OCI-LY7 (cell line): Measurements from ENCODE around the gene OR8B12. TPM values are rescaled to one million over a fixed set of nuclear protein-coding genes. Genes with fewer than 3 reads are reported as not detected.

Experiments used
- BruUV-seq: library from RNA; stranded (reverse); fragments of 400-500 nt; replicated peaks from 2 replicates; lab custom pipeline; 2021; lab: Mats Ljungman, UMichigan
- CTCF ChIA-PET: fragments of 300-600 bp; sonication (Branson Sonifier 250); formaldehyde crosslinking; loops from one replicate; lab custom pipeline; 2022; ENCODE audit warnings: antibody characterized with exemption; ENCODE audit not compliant: unreplicated experiment; lab: Charles Lee
- POLR2A ChIA-PET: fragments of 300-600 bp; sonication (Branson Sonifier 250); formaldehyde crosslinking; loops from one replicate; lab custom pipeline; 2022; ENCODE audit warnings: antibody characterized with exemption; lab: Charles Lee
- DNase-seq: peaks from one replicate; pipeline ENCODE4 v3.0.0-alpha.2; 2015; ENCODE audit warnings: low spot score
- H2AFZ ChIP-seq: fragments of 200-600 bp; sonication (generic), shearing (Covaris generic); 2 replicates; pipeline ENCODE4 v1.6.1; 2014; ENCODE audit warnings: mild to moderate bottlenecking, antibody characterized with exemption, low read length, moderate library complexity
- H3K27ac ChIP-seq: fragments of 200-600 bp; sonication (generic); 2 replicates; pipeline ENCODE4 v1.5.1; 2014; ENCODE audit warnings: mixed run types, low read depth, mild to moderate bottlenecking, moderate library complexity, low read length, inconsistent platforms; ENCODE audit not compliant: poor library complexity, severe bottlenecking
- H3K36me3 ChIP-seq: fragments of 200-600 bp; sonication (generic); 2 replicates; pipeline ENCODE4 v1.6.1; 2014; ENCODE audit warnings: mild to moderate bottlenecking, antibody characterized with exemption, low read length, moderate library complexity, mixed read lengths; ENCODE audit not compliant: insufficient read depth
- H3K4me1 ChIP-seq: fragments of 200-600 bp; sonication (generic); 2 replicates; pipeline ENCODE4 v1.5.1; 2014; ENCODE audit warnings: mild to moderate bottlenecking, low read length; ENCODE audit not compliant: insufficient read depth, poor library complexity, severe bottlenecking
- H3K4me2 ChIP-seq: fragments of 200-600 bp; sonication (generic); 2 replicates; pipeline ENCODE4 v1.6.1; 2014; ENCODE audit warnings: mild to moderate bottlenecking, low read length
- H3K4me3 ChIP-seq: fragments of 200-600 bp; sonication (generic); 2 replicates; pipeline ENCODE4 v1.5.1; 2014; ENCODE audit warnings: mild to moderate bottlenecking, low read depth, low read length; ENCODE audit not compliant: poor library complexity, severe bottlenecking
- H3K79me2 ChIP-seq: fragments of 200-600 bp; sonication (generic); 2 replicates; pipeline ENCODE4 v1.6.1; 2016; ENCODE audit warnings: low read depth, mild to moderate bottlenecking, low read length, moderate library complexity, mixed read lengths; ENCODE audit not compliant: insufficient read depth
- H3K9me2 ChIP-seq: fragments of 200-600 bp; sonication (generic); 2 replicates; pipeline ENCODE4 v1.6.1; 2016; ENCODE audit warnings: mild to moderate bottlenecking, low read length, mixed read lengths; ENCODE audit not compliant: insufficient read depth
- H3K9me3 ChIP-seq: fragments of 200-600 bp; sonication (generic); 2 replicates; pipeline ENCODE4 v1.6.1; 2014; ENCODE audit warnings: mild to moderate bottlenecking, mixed run types, low read length, mixed read lengths
- H4K20me1 ChIP-seq: fragments of 200-600 bp; sonication (generic); 2 replicates; pipeline ENCODE4 v1.6.1; 2014; ENCODE audit warnings: mild to moderate bottlenecking, antibody characterized with exemption, low read length, moderate library complexity, mixed read lengths; ENCODE audit not compliant: insufficient read depth
- EZH2phosphoT487 ChIP-seq: fragments of 200-600 bp; sonication (generic); IDR thresholded peaks from 2 replicates; pipeline ENCODE4 v1.6.1; 2018; ENCODE audit warnings: low read depth, borderline replicate concordance, mild to moderate bottlenecking, mixed run types, antibody characterized with exemption, low read length, moderate library complexity, mixed read lengths
- intact Hi-C: fragments of 100-400 bp; cut with micrococcal nuclease; formaldehyde crosslinking; loops from one replicate; pipeline ENCODE4 v1.10.0; 2022; ENCODE audit not compliant: unreplicated experiment
- total RNA-seq, 2 experiments: library from RNA; depleted of rRNA in 1 of 2; stranded (reverse); fragments of >200 nt in 1 of 2; shearing (Covaris generic) in 1 of 2; gene quantifications; 2 replicates each; pipeline ENCODE4 v1.2.3, GENCODE V29; 2014 to 2022
- TF ChIP-seq, protein P1 (sequence below): fragments of 200-600 bp; sonication (generic); conservative IDR thresholded peaks from 2 replicates; pipeline ENCODE4 v1.5.1; 2014; ENCODE audit warnings: mild to moderate bottlenecking, antibody characterized with exemption, low read length, moderate library complexity, mixed read lengths

Gene OR8B12
- total RNA-seq, 2 experiments from 2014 or later = not detected

DNA sequence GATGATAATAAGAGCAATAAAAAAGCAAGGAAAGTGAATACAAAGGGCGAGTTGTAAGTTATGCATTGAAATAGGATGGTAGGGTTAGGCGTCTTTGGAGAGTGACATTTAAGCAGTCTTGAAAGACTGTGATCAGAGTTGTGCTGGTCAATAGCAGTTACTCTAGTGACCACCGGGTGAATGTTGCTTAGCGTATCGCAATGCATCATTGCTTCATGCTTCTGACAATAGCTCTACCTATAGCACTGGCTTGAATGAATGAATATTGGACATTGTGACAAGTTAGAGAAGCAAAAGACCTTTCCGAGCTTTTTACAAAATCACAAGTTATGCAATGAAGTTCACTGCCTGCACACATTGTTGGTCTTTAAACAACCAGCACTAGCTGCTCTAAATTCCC, 7.7 kb upstream of the OR8B12 start:
- Histone ChIP-seq H3K79me2 (no peaks in the 10 kb centered on the region), H3K4me3 (no peak overlapping the region), H3K9me2 (no peaks in the 10 kb centered on the region), H3K4me2 (no peak overlapping the region), H3K9me3 (no peaks in the 10 kb centered on the region), H4K20me1 (no peaks in the 10 kb centered on the region), H3K27ac (no peak overlapping the region), H3K36me3 (no peaks in the 10 kb centered on the region), H2AFZ (no peak overlapping the region), H3K4me1 (no peaks in the 10 kb centered on the region)
- intact Hi-C loops = no loop called here
- TF ChIP-seq EZH2phosphoT487 = no peak
- TF ChIP-seq, protein P1, sequence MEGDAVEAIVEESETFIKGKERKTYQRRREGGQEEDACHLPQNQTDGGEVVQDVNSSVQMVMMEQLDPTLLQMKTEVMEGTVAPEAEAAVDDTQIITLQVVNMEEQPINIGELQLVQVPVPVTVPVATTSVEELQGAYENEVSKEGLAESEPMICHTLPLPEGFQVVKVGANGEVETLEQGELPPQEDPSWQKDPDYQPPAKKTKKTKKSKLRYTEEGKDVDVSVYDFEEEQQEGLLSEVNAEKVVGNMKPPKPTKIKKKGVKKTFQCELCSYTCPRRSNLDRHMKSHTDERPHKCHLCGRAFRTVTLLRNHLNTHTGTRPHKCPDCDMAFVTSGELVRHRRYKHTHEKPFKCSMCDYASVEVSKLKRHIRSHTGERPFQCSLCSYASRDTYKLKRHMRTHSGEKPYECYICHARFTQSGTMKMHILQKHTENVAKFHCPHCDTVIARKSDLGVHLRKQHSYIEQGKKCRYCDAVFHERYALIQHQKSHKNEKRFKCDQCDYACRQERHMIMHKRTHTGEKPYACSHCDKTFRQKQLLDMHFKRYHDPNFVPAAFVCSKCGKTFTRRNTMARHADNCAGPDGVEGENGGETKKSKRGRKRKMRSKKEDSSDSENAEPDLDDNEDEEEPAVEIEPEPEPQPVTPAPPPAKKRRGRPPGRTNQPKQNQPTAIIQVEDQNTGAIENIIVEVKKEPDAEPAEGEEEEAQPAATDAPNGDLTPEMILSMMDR = 0 out of 2 replicates have a peak, but pooled peaks have one; percentile 28
- BruUV-seq = no TSS peak
- ChIA-PET POLR2A (interaction anchor here (0.5 to 1.2 kb wide), 3 partner anchors 39 to 263 kb away, joined by 3 read pairs; no protein-coding TSS in a partner anchor), CTCF (interaction anchor here (0.5 kb wide), 1 partner anchor 249 kb away, joined by 3 read pairs; the partner anchor contains the start of gene MSANTD2)
- no peak for DNase-seq

DNA sequence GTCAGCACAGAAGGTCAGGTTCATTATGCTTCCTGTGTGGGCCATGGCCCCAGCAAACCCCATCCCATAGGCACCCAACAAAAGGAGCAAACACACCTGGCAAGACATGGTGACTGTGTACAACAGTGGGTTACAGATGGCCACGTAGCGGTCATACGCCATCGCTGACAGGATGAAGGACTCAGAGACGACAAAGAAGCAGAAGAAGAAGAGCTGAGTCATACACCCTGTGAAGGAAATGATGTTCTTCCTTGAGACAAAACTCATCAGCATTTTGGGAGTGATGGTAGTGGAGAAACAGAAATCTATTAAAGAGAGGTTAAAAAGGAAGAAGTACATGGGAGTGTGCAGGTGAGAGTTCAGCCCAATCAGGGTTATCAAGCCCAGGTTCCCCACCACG, 309 bp downstream of the OR8B12 start:
- Histone ChIP-seq H4K20me1 (no peaks in the 10 kb centered on the region), H3K4me2 (no peak overlapping the region), H3K36me3 (no peaks in the 10 kb centered on the region), H3K79me2 (no peaks in the 10 kb centered on the region), H3K4me1 (no peaks in the 10 kb centered on the region), H3K4me3 (no peak overlapping the region), H3K27ac (no peak overlapping the region), H2AFZ (no peak overlapping the region), H3K9me3 (no peaks in the 10 kb centered on the region), H3K9me2 (no peaks in the 10 kb centered on the region)
- DNase-seq = no peak
- no TSS peak for BruUV-seq
- CTCF ChIA-PET = no interaction called here
- POLR2A ChIA-PET = no interaction called here
- intact Hi-C loops = no loop called here
- no peak for TF ChIP-seq EZH2phosphoT487
- TF ChIP-seq, protein P1 = no peak

DNA sequence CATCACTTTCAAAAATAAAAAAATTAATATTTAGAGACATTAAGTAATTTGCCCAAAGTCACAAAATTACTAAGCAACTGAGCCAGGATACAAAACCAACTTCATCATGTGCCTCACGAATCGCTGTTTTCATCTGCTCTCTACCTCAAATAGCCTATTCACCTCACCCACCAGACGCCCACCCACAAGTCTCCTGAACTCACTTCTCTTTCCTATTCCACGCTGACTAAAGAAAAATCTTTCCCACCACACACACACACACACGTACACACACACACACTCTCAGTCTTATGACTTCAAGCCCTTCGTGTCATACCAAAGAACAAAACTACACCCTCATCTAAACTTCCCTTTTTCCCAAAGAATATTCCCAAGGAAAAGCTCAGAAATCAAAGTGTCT, 2.2 kb downstream of the OR8B12 start:
- Histone ChIP-seq H3K4me2 (no peak overlapping the region), H3K27ac (no peak overlapping the region), H3K79me2 (no peaks in the 10 kb centered on the region), H3K4me1 (no peaks in the 10 kb centered on the region), H2AFZ (no peak overlapping the region), H3K9me2 (no peaks in the 10 kb centered on the region), H3K9me3 (no peaks in the 10 kb centered on the region), H4K20me1 (no peaks in the 10 kb centered on the region), H3K36me3 (no peaks in the 10 kb centered on the region), H3K4me3 (no peak overlapping the region)
- ChIA-PET POLR2A (no interaction called here), CTCF (no interaction called here)
- DNase-seq = no peak
- intact Hi-C loops = no loop called here
- no TSS peak for BruUV-seq
- TF ChIP-seq EZH2phosphoT487 = no peak
- TF ChIP-seq, protein P1 = no peak
